WERI-Rb-1 (cell line): ENCODE results near the gene ENOX2.
"Not testable (repeated sequence)": the region's sequence is repeated elsewhere in the genome, so short reads cannot be mapped to it uniquely, and the experiment has no call there.

Experiments
- DNase-seq: peaks from one replicate; pipeline ENCODE4 v3.0.0-alpha.2; 2020
- H3K27ac ChIP-seq: fragments of 250-450 bp; sonication (Bioruptor Pico); 2 replicates; pipeline ENCODE4 v1.5.1; 2020; ENCODE audit warnings: mild to moderate bottlenecking, moderate library complexity
- H3K27me3 ChIP-seq: fragments of 250-450 bp; sonication (Bioruptor Pico); 2 replicates; pipeline ENCODE4 v1.5.1; 2021; ENCODE audit warnings: mild to moderate bottlenecking, low read depth, moderate library complexity; ENCODE audit not compliant: insufficient read depth, severe bottlenecking
- H3K36me3 ChIP-seq: fragments of 250-450 bp; sonication (Bioruptor Pico); 2 replicates; pipeline ENCODE4 v1.5.1; 2020; ENCODE audit warnings: mild to moderate bottlenecking, moderate library complexity
- H3K4me3 ChIP-seq: 2 replicates; pipeline ENCODE4 v1.5.1; 2011; ENCODE audit warnings: low read depth, mild to moderate bottlenecking, control low read depth, low read length
- H3K9me3 ChIP-seq: fragments of 250-450 bp; sonication (Bioruptor Pico); 2 replicates; pipeline ENCODE4 v1.5.1; 2021; ENCODE audit warnings: mild to moderate bottlenecking, moderate library complexity; ENCODE audit not compliant: severe bottlenecking
- CTCF ChIP-seq: IDR thresholded peaks from 2 replicates; pipeline ENCODE4 v1.5.1; 2011; ENCODE audit warnings: low read depth, mild to moderate bottlenecking, control low read depth, inconsistent platforms, low read length

The ENOX2 gene

GRCh38 chrX:130718137-130718536 is 184.9 kb downstream of the ENOX2 start:
- H3K27ac ChIP-seq: peak overlapping the region; percentile 80
- no peak for DNase-seq
- H3K9me3 ChIP-seq: no peaks in the 10 kb centered on the region
- TF ChIP-seq CTCF: no peak
- no peaks in the 10 kb centered on the region for H3K27me3 ChIP-seq
- no peak overlapping the region for H3K4me3 ChIP-seq
- no peaks in the 10 kb centered on the region for H3K36me3 ChIP-seq

GRCh38 chrX:130716781-130717413 is 186.1 kb downstream of the ENOX2 start:
- H3K9me3 ChIP-seq: no peaks in the 10 kb centered on the region
- TF ChIP-seq CTCF: no peak
- peak overlapping the region; percentile 80 for H3K27ac ChIP-seq
- H3K4me3 ChIP-seq: peak overlapping the region; percentile 11
- H3K36me3 ChIP-seq: no peaks in the 10 kb centered on the region
- H3K27me3 ChIP-seq: no peaks in the 10 kb centered on the region
- no peak for DNase-seq

DNA sequence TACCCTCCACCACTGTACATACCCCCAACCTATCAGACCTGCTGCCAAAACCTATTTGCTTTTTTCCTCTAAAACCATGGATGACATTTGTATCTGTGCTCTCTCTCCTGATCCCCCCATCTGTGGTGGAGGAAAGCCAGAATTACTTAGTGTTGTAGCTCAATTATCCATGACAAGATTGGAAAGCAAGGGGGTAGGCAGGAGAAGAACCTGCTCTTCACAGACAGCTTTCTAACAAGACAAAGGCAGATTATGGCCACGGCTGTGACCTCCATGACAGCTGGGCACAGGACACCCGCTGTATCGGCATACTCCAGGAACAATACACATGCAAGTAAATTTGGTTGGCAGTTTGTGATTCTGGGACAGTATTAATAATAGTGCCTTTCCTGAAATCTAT is 186.7 kb downstream of the ENOX2 start:
- Histone ChIP-seq H3K9me3 (no peaks in the 10 kb centered on the region), H3K27ac (peak overlapping the region; percentile 80), H3K4me3 (peak overlapping the region; percentile 11), H3K36me3 (no peaks in the 10 kb centered on the region), H3K27me3 (no peaks in the 10 kb centered on the region)
- no peak for TF ChIP-seq CTCF
- DNase-seq: peak; percentile 52

- DNase-seq: no peak
- Histone ChIP-seq H3K36me3 (no peaks in the 10 kb centered on the region), H3K4me3 (no peak overlapping the region), H3K27ac (no peak overlapping the region), H3K27me3 (no peaks in the 10 kb centered on the region), H3K9me3 (no peaks in the 10 kb centered on the region)
- TF ChIP-seq CTCF: no peak
Measured at GRCh38 chrX:130715299-130715698, 187.7 kb downstream of the ENOX2 start.

GRCh38 chrX:130714665-130715064 is 188.3 kb downstream of the ENOX2 start:
- Histone ChIP-seq H3K36me3 (no peaks in the 10 kb centered on the region), H3K4me3 (no peak overlapping the region), H3K9me3 (no peaks in the 10 kb centered on the region), H3K27me3 (no peaks in the 10 kb centered on the region), H3K27ac (no peak overlapping the region)
- no peak for TF ChIP-seq CTCF
- no peak for DNase-seq

- DNase-seq: no peak
- no peaks in the 10 kb centered on the region for H3K9me3 ChIP-seq
- no peak overlapping the region for H3K4me3 ChIP-seq
- no peak for TF ChIP-seq CTCF
- no peaks in the 10 kb centered on the region for H3K36me3 ChIP-seq
- H3K27me3 ChIP-seq: no peaks in the 10 kb centered on the region
- H3K27ac ChIP-seq: no peak overlapping the region
Measured at GRCh38 chrX:130714135-130714534, 188.9 kb downstream of the ENOX2 start.

- not testable (repeated sequence) for H3K27me3 ChIP-seq, H3K4me3 ChIP-seq, DNase-seq, H3K27ac ChIP-seq, H3K9me3 ChIP-seq, H3K36me3 ChIP-seq
Measured at GRCh38 chrX:130709178-130709577, 193.8 kb downstream of the ENOX2 start.
